ENCODE measurements around the gene PPP6R3.

- TF ChIP-seq CTCF (IDR thresholded peaks at IDR 0.05; ENCODE audit: borderline replicate concordance, extremely low read depth, low read length, poor library complexity, severe bottlenecking) = no peak
- no peak for TF ChIP-seq EZH2 (IDR thresholded peaks at IDR 0.05; ENCODE audit: borderline replicate concordance, low read depth, low read length, severe bottlenecking)
Measured at GRCh38 chr11:68641880-68642279, 181.3 kb downstream of the PPP6R3 start.
